Central memory CD4-positive, alpha-beta T cell (primary cell): ENCODE data around the gene TMEM168.

Source experiments
- DNase-seq: peaks from one replicate; pipeline ENCODE4 v3.0.0; 2022

Gene TMEM168

DNA sequence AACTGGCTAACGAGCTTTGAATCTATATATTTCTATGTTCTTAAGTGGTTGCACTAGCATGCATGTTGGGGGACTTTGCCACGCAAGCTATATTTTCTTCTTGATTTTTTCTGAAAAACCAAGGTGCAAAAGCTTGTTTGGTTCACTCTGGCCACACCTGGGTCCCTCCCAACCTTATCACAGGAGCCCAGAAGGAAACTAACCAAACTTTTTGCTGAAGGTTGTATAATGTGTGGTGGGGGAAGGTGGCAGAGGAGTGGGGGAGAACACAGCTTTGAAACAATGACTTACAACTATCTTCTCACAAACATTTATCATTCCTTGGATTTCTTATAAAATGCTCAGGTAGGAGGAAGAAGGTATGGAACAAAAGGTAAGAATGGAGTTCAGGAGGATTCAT lies 75.3 kb downstream of the TMEM168 start:
- no peak for DNase-seq
